A549 (cell line): ENCODE data around the gene PCED1B.
A peak's percentile ranks its signal among the peaks of the same experiment; 100 is the strongest.

Source experiments
- CHD2 ChIP-seq: fragments of 150-350 bp; IDR thresholded peaks from 2 replicates; pipeline ENCODE4 v1.6.1; 2014; ENCODE audit warnings: low read length; ENCODE audit not compliant: partially characterized antibody
- FOSL2 ChIP-seq, 2 experiments: fragments of 450-650 bp in 1 of 2; fragments of >200 bp in 1 of 2; sonication (Bioruptor Twin) in 1 of 2; formaldehyde crosslinking; IDR thresholded peaks; 2 replicates each; pipeline versions ENCODE4 v1.5.0 to v1.6.1; 2016 to 2020; ENCODE audit warnings: mild to moderate bottlenecking in 1 of 2, moderate library complexity in 1 of 2
- HOXA7 ChIP-seq: fragments of 250-450 bp; sonication (Bioruptor Pico); IDR thresholded peaks from 2 replicates; pipeline ENCODE4 v1.5.0; 2020; ENCODE audit warnings: mild to moderate bottlenecking, moderate library complexity
- JUNB ChIP-seq: fragments of >200 bp; sonication (Bioruptor Twin); formaldehyde crosslinking; IDR thresholded peaks from 2 replicates; pipeline ENCODE4 v1.6.1; 2016
- POLR2A ChIP-seq: IDR thresholded peaks from 2 replicates; pipeline ENCODE4 v1.6.1; 2012; ENCODE audit warnings: mild to moderate bottlenecking, low read length
- RAD21 ChIP-seq, 2 experiments: fragments of >200 bp in 1 of 2; sonication (Bioruptor Twin) in 1 of 2; formaldehyde crosslinking in 1 of 2; IDR thresholded peaks in 1 of 2; conservative IDR thresholded peaks in 1 of 2; 2 replicates in 1 of 2; 3 replicates in 1 of 2; pipeline ENCODE4 v1.6.1; 2012 to 2018; ENCODE audit warnings: inconsistent platforms in 1 of 2
- TF ChIP-seq, protein P1 (sequence below): fragments of >200 bp; sonication (Bioruptor Twin); formaldehyde crosslinking; IDR thresholded peaks from 3 replicates; pipeline ENCODE4 v1.5.1; 2016
- TF ChIP-seq, protein P2 (sequence below): IDR thresholded peaks from 2 replicates; pipeline ENCODE4 v1.6.1; 2012; ENCODE audit warnings: low read depth, borderline replicate concordance

DNA sequence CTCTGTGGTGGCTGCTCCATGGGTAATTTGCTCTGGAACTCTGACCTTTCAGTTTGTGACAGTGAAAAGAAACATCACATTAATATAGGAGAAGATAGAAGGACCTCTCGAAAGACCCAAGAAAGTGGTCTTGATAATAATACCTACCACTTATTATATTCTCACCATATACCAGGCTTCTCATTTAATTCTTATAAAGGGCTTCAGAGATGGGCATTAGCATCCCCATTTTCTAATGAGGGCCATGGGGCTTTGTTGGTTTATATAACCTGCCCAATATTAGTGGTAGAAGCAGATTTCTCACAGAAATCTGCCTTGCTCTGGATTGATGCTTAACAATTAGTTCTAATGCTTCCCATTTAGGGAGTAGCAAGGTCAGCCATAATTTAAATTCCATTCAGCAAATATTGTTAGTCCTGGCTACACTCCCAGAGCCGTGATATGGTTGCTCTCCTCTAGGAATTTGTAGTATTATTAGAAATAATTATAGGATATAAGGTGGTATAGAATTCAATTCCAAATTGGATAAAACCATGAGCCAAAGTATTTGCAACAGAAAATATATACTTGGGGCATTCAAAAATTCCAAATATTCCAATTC lies 7.8 kb downstream of the PCED1B start:
- TF ChIP-seq POLR2A (no peak), RAD21 (conservative IDR thresholded peaks at IDR 0.05 in 1 of 2, IDR thresholded peaks at IDR 0.05 in 1 of 2) (no peak), CHD2 (no peak), FOSL2 (IDR thresholded peaks at IDR 0.05) (no peak), FOSL2 (CRISPR knock-in tag; IDR thresholded peaks at IDR 0.05) (0 out of 2 replicates have a peak, but pooled peaks have one; percentile 30), JUNB (no peak), HOXA7 (CRISPR knock-in tag) (peak; percentile 39; the same call in 1 of the 2 replicates)
- TF ChIP-seq, protein P1, sequence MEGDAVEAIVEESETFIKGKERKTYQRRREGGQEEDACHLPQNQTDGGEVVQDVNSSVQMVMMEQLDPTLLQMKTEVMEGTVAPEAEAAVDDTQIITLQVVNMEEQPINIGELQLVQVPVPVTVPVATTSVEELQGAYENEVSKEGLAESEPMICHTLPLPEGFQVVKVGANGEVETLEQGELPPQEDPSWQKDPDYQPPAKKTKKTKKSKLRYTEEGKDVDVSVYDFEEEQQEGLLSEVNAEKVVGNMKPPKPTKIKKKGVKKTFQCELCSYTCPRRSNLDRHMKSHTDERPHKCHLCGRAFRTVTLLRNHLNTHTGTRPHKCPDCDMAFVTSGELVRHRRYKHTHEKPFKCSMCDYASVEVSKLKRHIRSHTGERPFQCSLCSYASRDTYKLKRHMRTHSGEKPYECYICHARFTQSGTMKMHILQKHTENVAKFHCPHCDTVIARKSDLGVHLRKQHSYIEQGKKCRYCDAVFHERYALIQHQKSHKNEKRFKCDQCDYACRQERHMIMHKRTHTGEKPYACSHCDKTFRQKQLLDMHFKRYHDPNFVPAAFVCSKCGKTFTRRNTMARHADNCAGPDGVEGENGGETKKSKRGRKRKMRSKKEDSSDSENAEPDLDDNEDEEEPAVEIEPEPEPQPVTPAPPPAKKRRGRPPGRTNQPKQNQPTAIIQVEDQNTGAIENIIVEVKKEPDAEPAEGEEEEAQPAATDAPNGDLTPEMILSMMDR = no peak
- TF ChIP-seq, protein P2, sequence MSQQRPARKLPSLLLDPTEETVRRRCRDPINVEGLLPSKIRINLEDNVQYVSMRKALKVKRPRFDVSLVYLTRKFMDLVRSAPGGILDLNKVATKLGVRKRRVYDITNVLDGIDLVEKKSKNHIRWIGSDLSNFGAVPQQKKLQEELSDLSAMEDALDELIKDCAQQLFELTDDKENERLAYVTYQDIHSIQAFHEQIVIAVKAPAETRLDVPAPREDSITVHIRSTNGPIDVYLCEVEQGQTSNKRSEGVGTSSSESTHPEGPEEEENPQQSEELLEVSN = no peak
